NCI-H2196 (cell line): ENCODE results near the gene PDLIM7.

ENCODE experiments used
- DNase-seq: peaks from one replicate; lab custom pipeline; 2025; ENCODE audit not compliant: unreplicated experiment; lab: John Stamatoyannopoulos, UW

The PDLIM7 gene

GRCh38 chr5:177475563-177476427, 21.6 kb downstream of the PDLIM7 start:
- DNase-seq = no peak

- no peak for DNase-seq
Observed at GRCh38 chr5:177474846-177475562, 22.4 kb downstream of the PDLIM7 start.

DNA sequence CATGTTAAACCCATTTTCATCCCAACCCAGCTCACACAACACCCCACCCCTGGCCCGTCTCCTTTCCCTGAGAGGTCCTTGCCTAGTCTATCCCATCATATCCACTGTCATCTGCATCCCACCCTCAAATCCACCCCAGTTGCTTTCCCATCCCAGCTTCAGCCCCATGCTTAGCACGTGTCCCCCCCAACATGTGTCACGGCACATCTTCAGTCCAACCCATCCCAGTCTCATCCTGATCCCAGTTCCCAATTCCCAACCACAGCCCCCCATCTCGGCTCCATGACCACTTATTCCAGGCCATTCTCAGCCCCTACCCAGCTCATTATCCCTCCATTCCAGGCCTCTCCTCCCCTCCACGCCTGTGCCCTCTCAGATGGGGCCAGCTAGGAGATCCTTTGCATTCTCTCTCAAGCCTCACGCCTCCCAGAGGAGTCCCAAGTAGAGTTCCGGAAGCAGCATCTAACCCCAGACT, 23.4 kb downstream of the PDLIM7 start:
- DNase-seq = no peak

DNA sequence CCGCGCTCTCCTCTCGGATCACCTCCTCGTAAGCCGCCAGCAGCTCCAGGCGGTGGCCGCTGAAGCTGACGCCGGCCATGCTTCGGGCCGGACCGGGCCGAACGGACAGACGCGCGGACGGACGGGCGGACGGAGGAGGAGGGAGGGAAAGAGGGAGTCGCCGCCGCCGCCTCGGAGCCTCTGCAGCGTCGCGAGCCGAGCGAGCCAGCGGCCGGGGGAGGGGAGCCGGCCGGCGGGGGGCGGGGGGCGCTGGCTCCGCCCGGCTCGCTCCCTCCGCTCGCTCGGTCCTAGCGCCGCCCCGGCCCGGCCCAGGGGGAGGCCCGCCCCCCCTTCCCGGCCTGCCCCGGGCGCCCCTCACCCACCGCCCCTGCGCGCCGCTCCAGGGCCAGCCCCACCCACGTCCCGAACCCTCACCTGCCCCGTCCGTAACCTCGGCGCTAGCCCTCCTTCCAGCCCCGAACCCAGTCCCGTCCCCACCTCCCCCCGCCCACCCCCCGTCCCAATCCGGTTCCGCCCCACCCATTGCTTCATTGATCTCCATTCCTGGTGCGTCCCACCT, 23.9 kb downstream of the PDLIM7 start, which contains the start of gene DBN1:
Gene DBN1 (minus strand): TSS at position 192 of the 559 bp plus-strand sequence. CDS start 113 bp downstream, at position 79.
- peak; percentile 69 for DNase-seq

GRCh38 chr5:177472460-177473442, 24.7 kb downstream of the PDLIM7 start:
- DNase-seq = peak; percentile 34

GRCh38 chr5:177471610-177472356, 25.6 kb downstream of the PDLIM7 start:
- DNase-seq = no peak

- no peak for DNase-seq
Observed at GRCh38 chr5:177470759-177471536, 26.5 kb downstream of the PDLIM7 start.

DNA sequence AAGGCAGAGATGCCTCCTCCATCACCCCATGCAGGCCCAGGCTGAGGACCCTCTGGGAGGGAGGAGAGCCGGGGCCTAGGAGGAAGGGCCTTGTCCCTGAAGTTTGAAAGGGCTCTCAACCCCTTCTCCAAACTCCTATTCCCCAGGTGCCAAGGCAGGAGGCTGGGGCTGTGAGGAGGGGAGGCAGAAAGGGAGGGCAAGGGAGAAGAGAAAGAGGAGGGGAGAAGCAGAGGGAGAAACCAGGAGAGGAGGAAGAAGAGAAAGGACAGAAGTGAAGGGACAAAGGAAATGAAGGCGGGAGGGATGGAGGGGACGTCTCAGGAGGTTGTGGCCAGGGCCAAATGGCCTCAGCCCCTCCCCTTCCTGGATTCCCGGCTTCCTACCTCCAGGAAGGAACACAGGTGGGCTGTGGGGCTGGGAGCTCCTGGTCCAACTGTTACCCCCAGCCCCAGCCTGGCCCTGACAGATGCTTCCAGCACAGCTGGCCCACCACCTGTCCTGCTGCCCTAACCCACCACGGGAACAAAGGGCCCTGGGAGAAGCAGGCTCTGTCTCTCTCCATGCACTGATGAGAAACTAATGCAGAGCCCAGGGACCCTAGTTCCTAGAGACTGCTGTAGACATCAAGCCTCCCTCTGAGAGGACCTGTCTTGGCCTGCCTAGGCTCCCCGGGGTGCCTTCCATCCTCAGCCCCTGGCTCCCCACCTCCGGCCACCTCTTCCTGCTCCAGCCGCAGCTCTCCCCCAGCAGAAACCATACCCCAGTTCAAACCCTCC, 27.5 kb downstream of the PDLIM7 start:
- no peak for DNase-seq

- peak; percentile 66 for DNase-seq
Observed at GRCh38 chr5:177468685-177469628, 28.4 kb downstream of the PDLIM7 start.

DNA sequence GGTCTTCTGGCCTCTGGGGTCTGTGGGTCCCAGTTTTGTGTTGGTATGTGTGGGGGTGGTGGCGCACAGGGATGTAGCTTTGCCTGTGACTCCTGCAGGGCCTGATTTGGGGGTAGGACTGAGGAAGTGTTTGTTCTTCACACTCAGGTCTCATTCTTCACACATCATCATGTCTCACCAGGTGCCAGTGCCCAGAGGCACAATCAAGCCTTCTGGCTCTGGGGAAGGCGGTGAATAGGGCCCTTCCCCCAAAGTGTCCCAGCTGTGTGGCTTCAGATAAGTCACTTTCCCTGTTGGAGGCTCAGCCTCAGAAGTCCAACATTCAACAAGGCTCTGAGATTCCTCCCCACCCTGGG, 29.1 kb downstream of the PDLIM7 start:
- no peak for DNase-seq

DNA sequence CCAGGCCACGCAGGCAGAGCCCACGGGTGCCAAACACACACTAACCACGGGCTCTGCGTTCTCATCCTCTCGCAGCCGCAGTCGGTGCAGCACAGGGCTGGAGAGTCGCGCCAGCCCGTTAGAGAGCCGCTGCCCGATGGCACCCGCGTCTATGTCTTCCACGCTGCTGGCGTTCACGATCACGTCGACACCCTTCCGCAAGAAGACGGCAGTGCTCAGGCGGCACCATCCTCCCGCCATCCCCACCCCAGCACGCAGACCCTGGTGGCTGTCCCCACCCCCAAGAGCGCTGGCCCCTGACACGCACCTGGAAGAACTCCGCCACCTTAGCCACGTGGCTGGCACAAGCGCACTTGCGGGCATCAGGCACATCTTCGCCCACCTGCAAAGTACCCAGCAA, 30.0 kb downstream of the PDLIM7 start:
- DNase-seq = no peak

DNA sequence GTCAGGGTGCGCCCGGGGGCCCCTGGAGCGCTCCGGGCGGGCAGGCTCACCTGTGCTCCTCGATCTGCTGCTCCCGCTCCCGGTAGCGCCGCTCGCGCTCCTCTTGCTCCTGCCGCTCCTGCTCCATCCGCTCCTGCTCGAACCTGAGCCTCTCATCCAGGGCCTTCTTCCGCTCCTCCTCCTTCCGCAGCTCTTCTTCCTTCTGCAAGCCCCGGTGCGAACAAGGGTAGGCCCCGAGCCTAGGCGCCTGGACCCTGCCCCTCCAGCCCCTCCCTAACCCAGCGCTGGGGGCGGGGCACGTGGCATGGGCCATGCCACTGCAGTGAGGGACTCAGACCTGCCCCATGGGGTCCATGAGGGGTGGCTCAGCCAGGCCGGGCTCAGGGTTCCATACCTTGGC, 30.5 kb downstream of the PDLIM7 start:
- no peak for DNase-seq

DNA sequence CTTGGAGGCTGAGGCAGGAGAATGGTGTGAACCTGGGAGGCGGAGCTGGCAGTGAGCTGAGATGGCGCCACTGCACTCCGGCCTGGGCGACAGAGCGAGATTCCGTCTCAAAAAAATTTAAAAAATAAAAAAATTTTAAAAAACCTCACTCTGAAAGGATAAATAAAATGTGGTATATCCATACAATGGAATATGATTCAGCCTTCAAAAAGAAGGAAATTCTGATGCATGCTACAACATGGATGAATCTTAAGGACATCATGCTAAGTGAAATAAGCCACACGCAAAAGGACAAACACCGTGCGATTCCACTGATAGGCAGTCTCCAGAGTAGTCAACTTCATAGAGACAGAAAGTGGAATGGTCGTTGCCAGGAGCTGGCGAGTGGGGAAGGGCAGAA, 32.4 kb downstream of the PDLIM7 start:
- DNase-seq = no peak

DNA sequence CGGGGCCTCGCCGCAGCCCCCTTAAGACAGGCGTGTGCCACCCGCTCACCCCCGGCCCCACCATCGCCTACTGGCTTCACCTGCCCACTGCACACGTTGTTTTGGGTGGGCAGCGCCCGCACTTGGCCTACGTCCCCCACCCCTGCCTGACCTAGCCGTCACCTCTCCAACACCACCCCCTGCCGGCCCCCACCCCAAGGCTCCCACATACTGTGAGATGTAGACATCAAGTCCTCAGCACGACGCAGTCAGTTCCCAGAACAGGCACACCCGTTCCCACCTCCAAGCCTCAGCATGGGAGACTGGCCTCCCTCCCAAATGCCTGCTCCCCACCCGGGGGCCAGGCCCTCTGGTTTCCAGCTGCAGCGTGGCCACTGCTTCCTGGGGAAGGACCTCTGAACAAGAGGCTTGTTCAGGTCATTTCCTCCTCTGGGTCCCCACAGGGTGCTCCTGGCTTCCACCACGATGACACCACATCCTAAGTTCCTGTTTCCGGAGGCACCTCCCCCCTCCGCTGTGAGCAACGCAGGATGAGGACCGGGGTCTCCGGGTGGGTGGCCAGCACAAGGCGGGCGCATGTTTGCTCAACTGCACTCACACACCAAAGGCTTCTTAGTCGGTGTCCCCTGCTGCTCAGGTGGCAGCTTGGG, 35.3 kb downstream of the PDLIM7 start:
- no peak for DNase-seq

DNA sequence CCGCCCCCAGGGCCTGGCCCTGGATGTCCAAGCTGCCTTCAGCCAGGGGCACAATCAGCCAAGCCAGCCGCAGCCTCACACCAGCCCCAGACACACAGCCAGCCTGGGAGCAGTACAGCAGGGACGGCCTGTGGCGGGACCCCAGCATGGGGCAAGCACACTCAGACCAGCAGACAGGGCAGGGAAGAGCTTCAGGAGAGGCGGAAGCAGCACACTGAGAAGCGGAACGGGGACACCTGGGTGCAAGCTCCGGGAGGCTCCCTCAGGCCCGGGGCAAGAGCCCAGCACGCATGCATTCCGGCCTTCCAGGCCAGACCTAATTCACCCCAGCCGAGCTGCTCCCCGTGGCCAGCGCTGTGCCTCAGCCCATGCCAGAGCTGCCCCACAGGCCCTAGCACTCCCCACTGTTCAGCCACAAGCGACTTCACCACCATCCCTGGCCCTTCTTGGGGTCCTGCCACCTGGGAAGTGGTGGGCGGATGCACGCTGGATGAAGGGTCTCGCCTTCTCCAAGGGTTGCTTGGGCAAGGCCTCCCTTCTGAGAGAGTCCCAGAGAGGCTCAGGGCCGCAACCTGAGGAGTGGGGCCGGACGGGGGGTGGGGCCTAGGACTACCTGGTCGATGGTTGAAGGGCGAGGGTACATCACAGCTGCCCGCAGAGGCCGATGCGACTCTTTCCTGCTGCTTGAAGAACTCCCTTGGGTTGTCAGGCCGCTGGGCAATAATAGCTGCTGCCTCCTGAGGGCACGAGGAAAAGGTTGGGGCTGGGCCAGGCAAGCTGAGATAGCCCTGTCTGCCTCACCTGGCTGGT, 37.4 kb downstream of the PDLIM7 start:
- no peak for DNase-seq

DNA sequence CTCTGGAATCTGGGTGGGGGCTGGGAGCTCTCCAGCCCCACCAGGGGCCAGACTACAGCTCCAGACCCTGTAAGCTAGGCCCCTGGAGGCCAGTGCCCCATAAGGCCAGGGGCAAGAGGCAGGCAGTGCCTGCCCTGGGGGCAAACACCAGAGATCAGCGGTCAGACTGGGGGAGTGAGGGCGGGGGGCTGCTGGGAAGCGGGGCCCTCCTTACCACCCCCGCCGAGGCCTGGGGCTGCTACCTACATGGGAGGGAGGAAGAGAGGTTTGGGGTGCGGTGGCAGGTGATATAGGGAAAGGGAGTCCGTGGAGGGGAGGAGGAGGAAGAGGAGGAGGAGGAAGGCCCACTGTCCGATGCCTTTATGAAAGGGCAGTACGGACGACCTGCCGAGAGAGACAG, 38.0 kb downstream of the PDLIM7 start:
- DNase-seq = no peak
